Sigmoid colon (tissue), 7 donors: ENCODE results near the gene LMO2. TPM values are rescaled to one million over a fixed set of nuclear protein-coding genes. Genes with fewer than 3 reads are reported as not detected.

Experiments used
- DNase-seq: peaks from one replicate; pipeline ENCODE4 v3.0.0-alpha.2; 2019
- H3K27ac ChIP-seq, 4 donors: fragments of 200-600 bp; sonication (generic); one replicate each; pipeline ENCODE4 v1.5.1; 2016 to 2019; ENCODE audit warnings: mild to moderate bottlenecking in 1 of 4
- H3K27me3 ChIP-seq, 3 donors: fragments of 200-600 bp; sonication (generic); one replicate each; pipeline ENCODE4 v1.5.1; 2019; ENCODE audit warnings: mild to moderate bottlenecking in 1 of 3
- H3K36me3 ChIP-seq, 4 donors: fragments of 200-600 bp; sonication (generic); one replicate each; pipeline ENCODE4 v1.5.1; 2016 to 2019
- H3K4me1 ChIP-seq, 4 donors: fragments of 200-600 bp; sonication (generic); one replicate each; pipeline ENCODE4 v1.5.1; 2017 to 2019
- H3K4me3 ChIP-seq, 4 donors: fragments of 200-600 bp; sonication (generic); one replicate each; pipeline ENCODE4 v1.5.1; 2017 to 2019; ENCODE audit warnings: mild to moderate bottlenecking in 2 of 4, moderate library complexity in 1 of 4
- H3K9me3 ChIP-seq, 4 donors: fragments of 200-600 bp in 3 of 4; sonication (generic) in 3 of 4; one replicate each; pipeline versions ENCODE4 v1.5.1 to v1.6.1; 2013 to 2019
- CTCF ChIP-seq, 4 experiments: fragments of 450-650 bp in 3 of 4; fragments of 200-600 bp in 1 of 4; IDR thresholded peaks; one replicate each; pipeline ENCODE4 v1.5.1; 2016 to 2019; ENCODE audit warnings: antibody characterized with exemption in 4 of 4, mild to moderate bottlenecking in 3 of 4, moderate library complexity in 2 of 4
- EP300 ChIP-seq, 4 donors: sonication (generic); formaldehyde crosslinking; IDR thresholded peaks; one replicate each; pipeline ENCODE4 v1.6.1; 2017; ENCODE audit warnings: antibody characterized with exemption in 4 of 4
- POLR2A ChIP-seq, 2 donors: fragments of 450-650 bp; IDR thresholded peaks; one replicate each; pipeline ENCODE4 v1.6.1; 2016; ENCODE audit warnings: antibody characterized with exemption in 2 of 2, mild to moderate bottlenecking in 2 of 2, moderate library complexity in 2 of 2
- POLR2AphosphoS5 ChIP-seq, 4 donors: sonication (generic); formaldehyde crosslinking; IDR thresholded peaks; one replicate each; pipeline ENCODE4 v1.6.1; 2017; ENCODE audit warnings: antibody characterized with exemption in 4 of 4
- WGBS, 2 donors: extraction: QIAGEN DNeasy Blood & Tissue Kit; methylation state at CpG; one replicate each; pipeline ENCODE4 v1.1.7; 2013; 5-methylcytosine and 5-hydroxymethylcytosine counted together
- intact Hi-C: fragments of 100-400 bp; cut with DNase I; formaldehyde crosslinking; loops from one replicate; pipeline ENCODE4 v1.15.1; 2023
- polyA plus RNA-seq, 3 donors: library from polyadenylated mRNA; stranded (reverse); fragments of 200-250 nt; gene quantifications; one replicate each; pipeline ENCODE4 v1.2.3, GENCODE V29; 2013
- total RNA-seq, 4 donors: library from RNA; depleted of rRNA; stranded (reverse); fragments of >200 nt; gene quantifications; one replicate each; pipeline ENCODE4 v1.1.0, GENCODE V29; 2016
- donor health status: healthy with polysubstance abuse.
- donor health status: Bipolar disorder and iron deficiency.
- donor health status: healthy.

The LMO2 gene
- total and polyA plus RNA-seq, 7 donors = 4.9 to 19.8 (median 12.3) TPM

GRCh38 chr11:33835143-33835878 is 56.6 kb downstream of the LMO2 start:
- WGBS, 2 donors = 8 to 27% methylated on average over 5 of the region's 5 CpGs
- Histone ChIP-seq H3K4me1 (peaks cover 0 to 6% (median 0%) of the 10 kb centered on the region in 4 donors), H3K27ac (no peak overlapping the region), H3K27me3 (peaks cover 0 to 8% (median 0%) of the 10 kb centered on the region in 3 donors), H3K36me3 (no peaks in the 10 kb centered on the region), H3K9me3 (no peaks in the 10 kb centered on the region), H3K4me3 (no peak overlapping the region)
- DNase-seq = no peak
- TF ChIP-seq CTCF (IDR thresholded peaks at IDR 0.05) (peak in 1 of 4 experiments; percentile 17), EP300 (IDR thresholded peaks at IDR 0.05) (no peak)
- intact Hi-C loops = no loop called here

- TF ChIP-seq CTCF (IDR thresholded peaks at IDR 0.05) = no peak
- TF ChIP-seq POLR2A (IDR thresholded peaks at IDR 0.05) = no peak
- TF ChIP-seq POLR2AphosphoS5 (IDR thresholded peaks at IDR 0.05) = no peak
- no peak for TF ChIP-seq EP300 (IDR thresholded peaks at IDR 0.05)
- Histone ChIP-seq H3K27ac (no peak overlapping the region), H3K36me3 (no peaks in the 10 kb centered on the region), H3K9me3 (no peaks in the 10 kb centered on the region), H3K4me1 (peaks cover 0 to 14% (median 9%) of the 10 kb centered on the region in 4 donors), H3K4me3 (no peak overlapping the region), H3K27me3 (peaks cover 8 to 22% (median 16%) of the 10 kb centered on the region in 3 donors)
- 93 to 94% methylated on average over 16 of the region's 16 CpGs for WGBS, 2 donors
- no peak for DNase-seq
- intact Hi-C loops = no loop called here
Measured at GRCh38 chr11:33832676-33833075, 59.2 kb downstream of the LMO2 start.

GRCh38 chr11:33830903-33831648 is 60.8 kb downstream of the LMO2 start:
- H3K4me1 ChIP-seq = peaks cover 0 to 14% (median 9%) of the 10 kb centered on the region in 4 donors
- no peak for TF ChIP-seq POLR2AphosphoS5 (IDR thresholded peaks at IDR 0.05)
- no peak for TF ChIP-seq CTCF (IDR thresholded peaks at IDR 0.05)
- TF ChIP-seq EP300 (IDR thresholded peaks at IDR 0.05) = no peak
- TF ChIP-seq POLR2A (IDR thresholded peaks at IDR 0.05) = no peak
- no peaks in the 10 kb centered on the region for H3K9me3 ChIP-seq
- DNase-seq = no peak
- H3K27me3 ChIP-seq = peaks cover 8 to 31% (median 16%) of the 10 kb centered on the region in 3 donors
- no peaks in the 10 kb centered on the region for H3K36me3 ChIP-seq
- no peak overlapping the region for H3K4me3 ChIP-seq
- WGBS, 2 donors = 51 to 61% methylated on average over 6 of the region's 6 CpGs
- intact Hi-C loops = no loop called here
- no peak overlapping the region for H3K27ac ChIP-seq

- Histone ChIP-seq H3K4me1 (peaks cover 0 to 9% (median 8%) of the 10 kb centered on the region in 4 donors), H3K4me3 (peak overlapping the region; percentile 16 to 49 (median 42)), H3K9me3 (no peaks in the 10 kb centered on the region), H3K36me3 (no peaks in the 10 kb centered on the region), H3K27me3 (peaks cover 8 to 41% (median 16%) of the 10 kb centered on the region in 3 donors), H3K27ac (no peak overlapping the region)
- DNase-seq = no peak
- TF ChIP-seq EP300 (IDR thresholded peaks at IDR 0.05) (no peak), CTCF (IDR thresholded peaks at IDR 0.05) (peak; percentile 43 to 76 (median 70))
- 19 to 21% methylated on average over 10 of the region's 10 CpGs for WGBS, 2 donors
- intact Hi-C loops = loop anchor here (1.0 to 5.0 kb wide), 2 partner anchors 21 to 467 kb away; no protein-coding TSS in a partner anchor
Measured at GRCh38 chr11:33829430-33830141, 62.3 kb downstream of the LMO2 start.
